GM12891 (cell line): Measurements from ENCODE around the gene CRADD.

Source experiments
- POLR2A ChIP-seq: IDR thresholded peaks from 2 replicates; pipeline ENCODE4 v1.6.1; 2011; ENCODE audit warnings: low read depth, low read length, control low read depth
- POLR2AphosphoS5 ChIP-seq: IDR thresholded peaks from 2 replicates; pipeline ENCODE4 v1.6.1; 2011; ENCODE audit warnings: low read depth, low read length, control low read depth
- SPI1 ChIP-seq: IDR thresholded peaks from 2 replicates; pipeline ENCODE4 v1.6.1; 2011; ENCODE audit warnings: low read depth, low read length, control low read depth

DNA sequence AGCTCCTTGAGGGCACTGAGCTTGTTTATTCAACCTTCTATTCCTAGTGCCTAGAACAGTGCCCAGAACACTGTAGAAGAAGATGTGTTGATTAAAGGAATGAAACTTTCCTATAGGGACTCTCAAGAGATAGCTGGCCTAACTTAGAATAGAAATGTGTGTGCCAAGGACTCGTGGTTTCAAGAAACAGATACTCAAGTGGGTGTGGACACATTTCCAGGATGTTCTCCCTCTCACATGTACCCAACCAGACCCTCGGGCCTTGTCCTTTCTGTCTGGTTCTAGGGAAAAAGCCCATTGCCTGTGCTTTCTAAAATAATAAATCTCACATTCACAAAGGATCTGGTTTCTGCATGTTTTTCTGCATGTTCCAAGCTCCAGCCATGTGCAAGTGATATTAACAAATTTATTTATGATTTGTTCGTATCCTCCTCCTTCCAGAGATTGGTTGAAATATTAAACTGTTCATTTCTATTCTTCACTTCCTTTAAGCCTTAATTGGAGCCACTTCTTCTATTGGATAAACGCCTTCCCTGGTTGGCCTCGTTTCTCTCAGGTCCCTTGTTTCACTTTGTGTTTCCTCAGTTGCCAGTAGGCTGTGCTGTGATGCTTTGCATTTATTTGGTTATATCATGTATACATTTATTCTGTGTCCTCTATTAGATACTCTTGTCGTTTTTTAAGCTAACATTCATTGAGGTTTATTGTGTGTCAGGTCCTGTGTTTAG lies 89.8 kb downstream of the CRADD start:
- TF ChIP-seq POLR2A (no peak), POLR2AphosphoS5 (no peak), SPI1 (no peak)
